Hematopoietic multipotent progenitor cell treated with erythropoietin and hydrocortisone succinate and interleukin-3 and kit ligand, for 8 days (in vitro differentiated cells): Measurements from ENCODE around the gene AGRP.
"Not testable (repeated sequence)": the region's sequence is repeated elsewhere in the genome, so short reads cannot be mapped to it uniquely, and the experiment has no call there.

Source experiments
- DNase-seq: peaks from one replicate; pipeline ENCODE4 v3.0.0-alpha.2; 2015

Gene AGRP

GRCh38 chr16:67504031-67505021, 21.0 kb upstream of the AGRP start:
- peak; percentile 92 for DNase-seq

GRCh38 chr16:67499106-67499505, 15.8 kb upstream of the AGRP start:
- no peak for DNase-seq

- no peak for DNase-seq
Observed at GRCh38 chr16:67490335-67491096, 7.2 kb upstream of the AGRP start.

GRCh38 chr16:67489401-67490083, 6.2 kb upstream of the AGRP start:
- DNase-seq: no peak

- DNase-seq: not testable (repeated sequence)
Observed at GRCh38 chr16:67487561-67487960, 4.2 kb upstream of the AGRP start.

GRCh38 chr16:67486805-67487204, 3.5 kb upstream of the AGRP start:
- DNase-seq: no peak

- no peak for DNase-seq
Observed at GRCh38 chr16:67483731-67484525, 581 bp upstream of the AGRP start.

- DNase-seq: no peak
Observed at GRCh38 chr16:67482233-67482924, 968 bp downstream of the AGRP start.

- peak; percentile 68 for DNase-seq
Observed at GRCh38 chr16:67481561-67482232, 1.6 kb downstream of the AGRP start.

- DNase-seq: peak; percentile 98
Observed at GRCh38 chr16:67480833-67481560, 2.4 kb downstream of the AGRP start, which contains the start of gene ATP6V0D1. ATP6V0D1 (minus strand) TSS chr16:67481157; CDS start chr16:67481086, 71 bp downstream.

- DNase-seq: no peak
Observed at GRCh38 chr16:67477960-67478554, 5.3 kb downstream of the AGRP start.

- DNase-seq: peak; percentile 72
Observed at GRCh38 chr16:67474551-67475455, 8.5 kb downstream of the AGRP start.

GRCh38 chr16:67471758-67472384, 11.5 kb downstream of the AGRP start:
- no peak for DNase-seq

GRCh38 chr16:67470359-67470758, 13.0 kb downstream of the AGRP start:
- peak; percentile 92 for DNase-seq

GRCh38 chr16:67468731-67469130, 14.6 kb downstream of the AGRP start:
- DNase-seq: peak; percentile 37

GRCh38 chr16:67466581-67466980, 16.8 kb downstream of the AGRP start:
- DNase-seq: no peak

- no peak for DNase-seq
Observed at GRCh38 chr16:67464565-67464964, 18.8 kb downstream of the AGRP start.

GRCh38 chr16:67463691-67464090, 19.7 kb downstream of the AGRP start:
- no peak for DNase-seq
